ENCODE results near the gene OR10P1. TPM values are rescaled to one million over a fixed set of nuclear protein-coding genes. Genes with fewer than 3 reads are reported as not detected.
A peak's percentile ranks its signal among the peaks of the same experiment; 100 is the strongest.

OR10P1 gene
- total and polyA plus RNA-seq, 2 of the 4 experiments (the other 2 are of a cell fraction), result not detected

DNA sequence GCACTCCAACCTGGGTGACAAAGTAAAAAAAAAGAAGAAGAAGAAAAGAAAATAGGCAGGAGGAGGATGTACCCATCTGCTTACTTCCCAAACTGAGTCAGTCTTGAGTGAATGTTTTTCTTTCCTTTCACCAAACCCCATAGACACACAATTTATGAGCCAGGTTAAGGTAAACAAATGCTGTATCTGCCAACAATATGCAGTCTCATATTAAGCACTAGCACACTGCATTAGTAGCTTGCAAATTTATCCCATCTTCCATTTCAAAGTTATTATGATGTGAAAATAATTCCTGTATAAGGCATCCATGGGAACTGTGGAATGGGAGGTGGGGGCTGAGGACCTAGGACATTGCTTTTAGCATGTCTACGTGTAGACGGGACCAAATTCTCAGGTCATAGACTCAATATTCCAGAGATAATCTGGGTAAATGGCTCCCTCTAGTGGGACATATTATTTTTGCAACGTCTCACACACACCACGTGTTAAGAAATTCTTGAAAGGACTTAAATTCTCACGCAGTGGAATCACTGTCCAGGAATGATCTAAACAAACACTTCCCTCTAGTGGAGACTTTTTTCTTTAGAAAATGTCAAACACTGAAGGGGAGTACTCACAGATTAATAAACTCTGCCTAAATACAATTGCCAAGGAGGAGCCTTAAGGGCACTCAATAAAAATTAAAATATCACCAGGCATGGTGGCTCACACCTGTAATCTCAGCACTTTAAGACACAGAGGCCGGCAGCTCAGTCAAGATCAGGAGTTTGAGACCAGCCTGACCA is 17.1 kb upstream of the OR10P1 start (continued):
- no peak for TF ChIP-seq CHD1 (IDR thresholded peaks at IDR 0.05; ENCODE audit: low read depth, low read length)
- TF ChIP-seq FOS (IDR thresholded peaks at IDR 0.05; ENCODE audit: low read depth, low read length), result 0 out of 2 replicates have a peak, but pooled peaks have one; percentile 29

DNA sequence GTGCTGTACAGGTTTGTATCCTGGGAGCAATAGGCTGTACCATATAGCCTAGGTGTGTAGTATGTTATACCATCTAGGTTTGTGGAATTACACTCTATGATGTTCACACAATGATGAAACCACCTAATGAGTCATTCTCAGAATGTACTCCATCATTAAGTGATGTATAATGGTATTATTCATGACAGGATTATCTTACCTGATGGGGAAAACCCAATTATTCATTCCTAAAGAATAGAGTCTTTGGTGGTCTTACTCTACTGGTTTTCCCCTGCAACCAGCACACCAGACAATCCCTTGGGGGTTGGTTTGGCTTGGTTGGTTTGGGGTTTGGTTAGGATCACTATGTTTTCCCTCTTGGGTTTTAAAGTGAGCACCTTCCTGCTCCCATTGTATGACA is 12.6 kb upstream of the OR10P1 start:
- Histone ChIP-seq H3K36me3 (ENCODE audit: control insufficient read depth, insufficient read depth, low read length) (no peaks in the 10 kb centered on the region), H4K20me1 (ENCODE audit: insufficient read depth, low read length) (no peaks in the 10 kb centered on the region), H3K18ac (ENCODE audit: low read depth, low read length) (no peak overlapping the region), H3K9me3 (ENCODE audit: control insufficient read depth, insufficient read depth, low read length) (no peaks in the 10 kb centered on the region), H2BK15ac (ENCODE audit: low read depth, low read length) (no peak overlapping the region), H2BK120ac (ENCODE audit: low read depth, low read length) (no peak overlapping the region), H3K4me3 (ENCODE audit: insufficient read depth, low read depth, low read length) (no peak overlapping the region), H3K4me1 (ENCODE audit: control insufficient read depth, insufficient read depth, low read length) (no peaks in the 10 kb centered on the region), H2BK20ac (ENCODE audit: low read depth, low read length) (no peak overlapping the region), H3K9ac (ENCODE audit: low read depth, low read length) (no peak overlapping the region), H2BK5ac (ENCODE audit: low read depth, low read length, poor library complexity, severe bottlenecking) (no peak overlapping the region), H4K91ac (ENCODE audit: insufficient read depth, low read depth, low read length) (no peak overlapping the region), H4K5ac (ENCODE audit: low read depth, low read length) (no peak overlapping the region), H3K79me1 (ENCODE audit: low read depth in 1 of 2, low read length in 2 of 2) (no peaks in the 10 kb centered on the region), H3K9me1 (ENCODE audit: insufficient read depth, low read length) (no peaks in the 10 kb centered on the region), H2AK9ac (replicated peaks; ENCODE audit: low read depth, low read length, poor library complexity) (no peak overlapping the region), H2AK5ac (ENCODE audit: low read depth, low read length) (no peak overlapping the region), H3K23ac (ENCODE audit: low read depth, low read length) (no peak overlapping the region), H3K14ac (replicated peaks; ENCODE audit: low read depth, low read length) (no peak overlapping the region), H3K4me2 (ENCODE audit: low read depth, low read length) (no peak overlapping the region), H3K27me3 (ENCODE audit: control insufficient read depth, insufficient read depth, low read length) (peaks cover 10% of the 10 kb centered on the region), H3K27ac (ENCODE audit: insufficient read depth, low read length) (no peak overlapping the region), H3K56ac (ENCODE audit: extremely low read depth, insufficient read depth, low read length) (no peak overlapping the region), H4K8ac (ENCODE audit: low read depth in 2 of 2, low read length in 2 of 2) (no peak overlapping the region), H2AFZ (replicated peaks; ENCODE audit: low read length, poor library complexity) (no peak overlapping the region), H3K4ac (ENCODE audit: low read depth, low read length) (no peak overlapping the region)
- intact Hi-C loops (cut with micrococcal nuclease), result no loop called here
- in situ Hi-C loops (cut with MboI; ENCODE audit: low sequenced_read_pairs), result no loop called here
- ATAC-seq (ENCODE audit: low read depth) (no peak), DNase-seq (no peak)
- dilution Hi-C loops (cut with HindIII; ENCODE audit: low sequenced_read_pairs, unreplicated experiment), result no loop called here
- TF ChIP-seq, protein P1, sequence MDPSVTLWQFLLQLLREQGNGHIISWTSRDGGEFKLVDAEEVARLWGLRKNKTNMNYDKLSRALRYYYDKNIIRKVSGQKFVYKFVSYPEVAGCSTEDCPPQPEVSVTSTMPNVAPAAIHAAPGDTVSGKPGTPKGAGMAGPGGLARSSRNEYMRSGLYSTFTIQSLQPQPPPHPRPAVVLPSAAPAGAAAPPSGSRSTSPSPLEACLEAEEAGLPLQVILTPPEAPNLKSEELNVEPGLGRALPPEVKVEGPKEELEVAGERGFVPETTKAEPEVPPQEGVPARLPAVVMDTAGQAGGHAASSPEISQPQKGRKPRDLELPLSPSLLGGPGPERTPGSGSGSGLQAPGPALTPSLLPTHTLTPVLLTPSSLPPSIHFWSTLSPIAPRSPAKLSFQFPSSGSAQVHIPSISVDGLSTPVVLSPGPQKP (IDR thresholded peaks at IDR 0.05; ENCODE audit: borderline replicate concordance, low read depth, low read length), result no peak
- no peak for TF ChIP-seq CEBPB (IDR thresholded peaks at IDR 0.05; ENCODE audit: low read depth, low read length)
- TF ChIP-seq MAZ (IDR thresholded peaks at IDR 0.05; ENCODE audit: borderline replicate concordance, low read depth, low read length), result no peak
- TF ChIP-seq FOS (IDR thresholded peaks at IDR 0.05; ENCODE audit: low read depth, low read length), result no peak
- TF ChIP-seq CHD1 (IDR thresholded peaks at IDR 0.05; ENCODE audit: low read depth, low read length), result no peak
- TF ChIP-seq, protein P2, sequence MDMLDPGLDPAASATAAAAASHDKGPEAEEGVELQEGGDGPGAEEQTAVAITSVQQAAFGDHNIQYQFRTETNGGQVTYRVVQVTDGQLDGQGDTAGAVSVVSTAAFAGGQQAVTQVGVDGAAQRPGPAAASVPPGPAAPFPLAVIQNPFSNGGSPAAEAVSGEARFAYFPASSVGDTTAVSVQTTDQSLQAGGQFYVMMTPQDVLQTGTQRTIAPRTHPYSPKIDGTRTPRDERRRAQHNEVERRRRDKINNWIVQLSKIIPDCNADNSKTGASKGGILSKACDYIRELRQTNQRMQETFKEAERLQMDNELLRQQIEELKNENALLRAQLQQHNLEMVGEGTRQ (IDR thresholded peaks at IDR 0.05; ENCODE audit: low read depth, low read length), result no peak
- no peak for TF ChIP-seq RAD21 (IDR thresholded peaks at IDR 0.05; ENCODE audit: low read length)
- TF ChIP-seq MAFK (IDR thresholded peaks at IDR 0.05; ENCODE audit: low read depth, low read length), result no peak
- TF ChIP-seq BHLHE40 (IDR thresholded peaks at IDR 0.05; ENCODE audit: low read depth, low read length), result no peak
- TF ChIP-seq POLR2A (IDR thresholded peaks at IDR 0.05; ENCODE audit: low read depth, low read length), result no peak
- TF ChIP-seq, protein P3, sequence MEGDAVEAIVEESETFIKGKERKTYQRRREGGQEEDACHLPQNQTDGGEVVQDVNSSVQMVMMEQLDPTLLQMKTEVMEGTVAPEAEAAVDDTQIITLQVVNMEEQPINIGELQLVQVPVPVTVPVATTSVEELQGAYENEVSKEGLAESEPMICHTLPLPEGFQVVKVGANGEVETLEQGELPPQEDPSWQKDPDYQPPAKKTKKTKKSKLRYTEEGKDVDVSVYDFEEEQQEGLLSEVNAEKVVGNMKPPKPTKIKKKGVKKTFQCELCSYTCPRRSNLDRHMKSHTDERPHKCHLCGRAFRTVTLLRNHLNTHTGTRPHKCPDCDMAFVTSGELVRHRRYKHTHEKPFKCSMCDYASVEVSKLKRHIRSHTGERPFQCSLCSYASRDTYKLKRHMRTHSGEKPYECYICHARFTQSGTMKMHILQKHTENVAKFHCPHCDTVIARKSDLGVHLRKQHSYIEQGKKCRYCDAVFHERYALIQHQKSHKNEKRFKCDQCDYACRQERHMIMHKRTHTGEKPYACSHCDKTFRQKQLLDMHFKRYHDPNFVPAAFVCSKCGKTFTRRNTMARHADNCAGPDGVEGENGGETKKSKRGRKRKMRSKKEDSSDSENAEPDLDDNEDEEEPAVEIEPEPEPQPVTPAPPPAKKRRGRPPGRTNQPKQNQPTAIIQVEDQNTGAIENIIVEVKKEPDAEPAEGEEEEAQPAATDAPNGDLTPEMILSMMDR (conservative IDR thresholded peaks at IDR 0.05; ENCODE audit: low read depth, low read length), result no peak
- no peak for TF ChIP-seq RFX5 (IDR thresholded peaks at IDR 0.05; ENCODE audit: low read depth, low read length)
- TF ChIP-seq NFE2L2 (IDR thresholded peaks at IDR 0.05; ENCODE audit: low read depth, low read length), result no peak
- no TSS peak for BruUV-seq (replicated peaks)
- CTCF ChIA-PET, result no interaction called here
- POLR2A ChIA-PET (ENCODE audit: unreplicated experiment), result no interaction called here
